ENCODE measurements around the gene ATRAID. TPM values are rescaled to one million over a fixed set of nuclear protein-coding genes. Genes with fewer than 3 reads are reported as not detected.
A peak's percentile ranks its signal among the peaks of the same experiment; 100 is the strongest.

Gene ATRAID, protein sequence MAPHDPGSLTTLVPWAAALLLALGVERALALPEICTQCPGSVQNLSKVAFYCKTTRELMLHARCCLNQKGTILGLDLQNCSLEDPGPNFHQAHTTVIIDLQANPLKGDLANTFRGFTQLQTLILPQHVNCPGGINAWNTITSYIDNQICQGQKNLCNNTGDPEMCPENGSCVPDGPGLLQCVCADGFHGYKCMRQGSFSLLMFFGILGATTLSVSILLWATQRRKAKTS
- total RNA-seq (2021): 106 and 108 TPM in 2 replicates
- long read RNA-seq, transcript ATRAID-202 (7 exons, 1,059 nt): minor isoform, 49 of 164 reads
- long read RNA-seq, transcript ATRAID-201 (7 exons, 1,240 nt): major isoform, 110 of 164 reads
- long read RNA-seq, partial matches to known transcripts: 1 of 164 reads
- long read RNA-seq, other reads (novel, unspliced or antisense): 4 of 164 reads

DNA sequence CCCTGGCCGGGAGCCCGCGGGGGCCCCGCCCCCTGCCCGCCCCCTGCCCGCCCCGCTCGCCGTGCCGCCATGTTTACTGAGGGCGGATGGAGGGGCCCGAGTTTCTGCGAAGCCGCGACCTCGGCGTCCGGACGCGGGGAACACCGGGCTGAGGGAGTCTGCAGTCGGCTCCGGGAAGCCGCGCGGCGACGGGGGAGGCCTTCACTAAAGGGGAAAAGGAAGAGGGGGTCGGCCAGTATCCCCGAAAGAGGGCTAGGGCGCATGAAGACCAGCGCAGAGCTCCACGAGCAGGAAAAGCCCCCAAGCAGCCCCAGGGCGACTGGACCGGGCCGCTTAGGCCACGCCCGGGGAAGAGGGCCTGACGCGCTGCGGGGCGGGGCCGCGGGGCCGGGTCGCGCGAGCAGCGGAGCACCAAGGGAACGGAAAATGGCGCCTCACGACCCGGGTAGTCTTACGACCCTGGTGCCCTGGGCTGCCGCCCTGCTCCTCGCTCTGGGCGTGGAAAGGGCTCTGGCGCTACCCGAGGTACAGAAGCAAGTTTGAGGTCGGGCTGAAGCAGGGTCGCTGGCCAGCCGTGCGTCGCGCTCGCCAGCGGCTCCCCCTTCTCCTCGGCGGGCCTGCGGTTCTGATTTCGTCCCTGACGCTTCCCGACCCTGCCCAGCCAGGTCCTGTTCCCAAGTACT, at the start of gene ATRAID, which contains the start of gene SLC5A6:
TSS of gene ATRAID (plus strand) at position 99 of the 683 bp plus-strand sequence. CDS start at position 427, 328 bp downstream.
TSS of gene SLC5A6 (minus strand) at position 326 of the 683 bp plus-strand sequence. CDS start 4,618 bp downstream, outside the sequence.
- peak within 1 kb of the TSS; percentile 99 to 100 (median 99) for H3K27ac Mint-ChIP-seq
- Histone ChIP-seq H2BK20ac (ENCODE audit: low read depth, low read length, poor library complexity, severe bottlenecking) (no peak within 1 kb of the TSS), H3K4ac (ENCODE audit: low read depth, low read length) (no peak within 1 kb of the TSS), H3K79me2 (ENCODE audit: insufficient read depth, low read length) (no peaks in the 10 kb centered on the region), H3K9me3 (ENCODE audit: control insufficient read depth, low read depth, low read length) (no peaks in the 10 kb centered on the region), H2AK5ac (ENCODE audit: insufficient read length, low read length) (no peak within 1 kb of the TSS), H3K27me3 (ENCODE audit: insufficient read depth, low read length) (no peaks in the 10 kb centered on the region), H3T11ph (ENCODE audit: low read length) (no peak within 1 kb of the TSS), H3K27ac (ENCODE audit: insufficient read length, low read depth, low read length) (peak within 1 kb of the TSS; percentile 38), H3K23ac (ENCODE audit: insufficient read length, low read depth, low read length) (no peak within 1 kb of the TSS), H3K4me2 (ENCODE audit: insufficient read depth, insufficient read length, low read length) (peak within 1 kb of the TSS; percentile 84), H3K4me1 (ENCODE audit: insufficient read depth, low read length) (no peaks in the 10 kb centered on the region), H2BK12ac (ENCODE audit: insufficient read length, low read depth, low read length) (no peak within 1 kb of the TSS), H2AFZ (ENCODE audit: low read length) (no peak within 1 kb of the TSS), H4K5ac (ENCODE audit: insufficient read length, low read depth, low read length) (peak within 1 kb of the TSS; percentile 20), H2BK15ac (ENCODE audit: low read depth, low read length) (no peak within 1 kb of the TSS), H4K20me1 (ENCODE audit: control insufficient read depth, insufficient read depth, insufficient read length) (no peaks in the 10 kb centered on the region), H2BK120ac (ENCODE audit: low read depth, low read length, poor library complexity, severe bottlenecking) (no peak within 1 kb of the TSS), H3K9ac (ENCODE audit: extremely low read depth, insufficient read length, low read length) (peak within 1 kb of the TSS; percentile 96), H3K18ac (ENCODE audit: insufficient read length, low read depth, low read length) (peak within 1 kb of the TSS; percentile 88), H2BK5ac (ENCODE audit: insufficient read length, low read length) (peak within 1 kb of the TSS; percentile 21), H4K8ac (replicated peaks; ENCODE audit: insufficient read length, low read depth, low read length) (no peak within 1 kb of the TSS), H3K23me2 (ENCODE audit: insufficient read length, low read depth, low read length, poor library complexity, severe bottlenecking) (peaks cover 12% of the 10 kb centered on the region), H3K79me1 (ENCODE audit: insufficient read depth, low read depth, low read length, poor library complexity, severe bottlenecking) (no peaks in the 10 kb centered on the region), H3K56ac (ENCODE audit: insufficient read length, low read depth, low read length) (peak within 1 kb of the TSS; percentile 13), H4K91ac (ENCODE audit: insufficient read length, low read depth, low read length) (no peak within 1 kb of the TSS), H3K14ac (ENCODE audit: insufficient read depth, low read length) (peak within 1 kb of the TSS; percentile 96)
- peaks cover 39 to 45% of the 10 kb centered on the region in 2 experiments for H3K4me1 Mint-ChIP-seq
- H3K36me3 Mint-ChIP-seq (ENCODE audit: insufficient read depth in 1 of 3, low read depth in 3 of 3): peaks cover 26 to 59% (median 50%) of the 10 kb centered on the region in 3 experiments
- no CpG with 5 or more reads among the region's 73 CpGs for WGBS (ENCODE audit: extremely low coverage, insufficient read length, low lambda C conversion rate)
- TF ChIP-seq, protein P1, sequence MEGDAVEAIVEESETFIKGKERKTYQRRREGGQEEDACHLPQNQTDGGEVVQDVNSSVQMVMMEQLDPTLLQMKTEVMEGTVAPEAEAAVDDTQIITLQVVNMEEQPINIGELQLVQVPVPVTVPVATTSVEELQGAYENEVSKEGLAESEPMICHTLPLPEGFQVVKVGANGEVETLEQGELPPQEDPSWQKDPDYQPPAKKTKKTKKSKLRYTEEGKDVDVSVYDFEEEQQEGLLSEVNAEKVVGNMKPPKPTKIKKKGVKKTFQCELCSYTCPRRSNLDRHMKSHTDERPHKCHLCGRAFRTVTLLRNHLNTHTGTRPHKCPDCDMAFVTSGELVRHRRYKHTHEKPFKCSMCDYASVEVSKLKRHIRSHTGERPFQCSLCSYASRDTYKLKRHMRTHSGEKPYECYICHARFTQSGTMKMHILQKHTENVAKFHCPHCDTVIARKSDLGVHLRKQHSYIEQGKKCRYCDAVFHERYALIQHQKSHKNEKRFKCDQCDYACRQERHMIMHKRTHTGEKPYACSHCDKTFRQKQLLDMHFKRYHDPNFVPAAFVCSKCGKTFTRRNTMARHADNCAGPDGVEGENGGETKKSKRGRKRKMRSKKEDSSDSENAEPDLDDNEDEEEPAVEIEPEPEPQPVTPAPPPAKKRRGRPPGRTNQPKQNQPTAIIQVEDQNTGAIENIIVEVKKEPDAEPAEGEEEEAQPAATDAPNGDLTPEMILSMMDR (conservative IDR thresholded peaks at IDR 0.05): no peak
- peak; percentile 91 for DNase-seq
- peak within 1 kb of the TSS; percentile 99 for H3K4me3 Mint-ChIP-seq
- H3K9me3 Mint-ChIP-seq: no peaks in the 10 kb centered on the region
- H3K27me3 Mint-ChIP-seq (ENCODE audit: low read depth): no peaks in the 10 kb centered on the region
